GM19099 (cell line): Measurements from ENCODE around the gene CDH4.

Experiments
- POLR2A ChIP-seq: IDR thresholded peaks from 3 replicates; pipeline ENCODE4 v1.6.1; 2011; ENCODE audit warnings: low read depth; ENCODE audit not compliant: insufficient read length; ENCODE audit errors: extremely low read depth

The CDH4 gene

GRCh38 chr20:61972636-61973508, 720.8 kb downstream of the CDH4 start:
- TF ChIP-seq POLR2A, result no peak

DNA sequence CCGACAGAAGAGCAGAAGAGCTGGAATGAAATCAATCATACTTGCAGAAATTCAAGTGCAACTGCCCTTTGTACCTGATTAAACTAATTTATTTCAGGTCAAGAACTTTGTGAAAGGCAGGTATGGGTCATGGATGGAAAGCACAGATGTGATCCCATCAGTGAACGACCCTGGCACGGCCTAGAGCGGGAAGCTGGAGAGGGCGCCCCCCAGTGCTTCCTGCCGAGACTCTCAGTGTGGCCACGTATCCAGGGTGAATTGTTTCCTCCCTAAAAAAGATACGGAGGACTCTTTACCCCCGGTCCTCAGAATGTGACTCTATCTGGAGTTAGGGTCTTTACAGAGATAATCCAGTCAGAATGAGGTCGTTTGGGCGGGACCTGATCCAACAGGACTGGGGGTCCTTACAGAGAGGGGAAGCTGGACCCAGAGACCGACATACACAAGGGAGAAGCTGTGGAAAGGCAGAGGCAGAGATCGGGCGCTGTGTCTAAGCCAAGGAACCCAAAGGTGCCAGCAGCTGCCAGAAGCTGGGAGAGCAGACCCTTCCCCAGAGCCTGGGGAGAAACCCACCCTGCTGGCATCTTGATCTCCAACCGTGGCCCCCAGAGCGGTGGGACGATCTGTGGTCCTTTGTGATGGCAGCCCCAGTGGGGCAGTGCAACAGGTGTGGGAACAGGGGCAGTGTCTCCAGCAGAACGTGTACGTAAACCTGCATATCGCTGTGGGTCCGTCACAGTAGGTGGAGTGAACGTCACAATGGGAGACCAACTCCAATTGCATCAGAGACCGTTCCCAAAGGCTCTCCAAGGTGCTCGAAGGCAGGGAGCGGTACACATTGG, 721.7 kb downstream of the CDH4 start:
- no peak for TF ChIP-seq POLR2A

DNA sequence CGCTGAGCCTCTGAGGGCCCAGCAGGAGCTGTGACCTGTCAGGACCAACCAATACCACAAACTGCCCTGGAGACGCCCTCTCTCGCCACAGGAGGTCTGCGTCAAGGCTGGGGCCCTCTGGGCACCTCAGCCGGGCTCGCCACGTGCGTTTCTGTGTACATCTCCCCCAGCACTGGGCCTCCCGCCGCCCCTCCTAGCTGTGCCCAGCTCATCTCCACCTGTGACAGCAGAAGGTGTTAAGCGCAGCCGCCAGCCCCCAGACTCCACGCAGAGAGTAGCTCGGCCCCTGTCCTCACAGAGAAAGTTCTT, 722.2 kb downstream of the CDH4 start:
- no peak for TF ChIP-seq POLR2A

DNA sequence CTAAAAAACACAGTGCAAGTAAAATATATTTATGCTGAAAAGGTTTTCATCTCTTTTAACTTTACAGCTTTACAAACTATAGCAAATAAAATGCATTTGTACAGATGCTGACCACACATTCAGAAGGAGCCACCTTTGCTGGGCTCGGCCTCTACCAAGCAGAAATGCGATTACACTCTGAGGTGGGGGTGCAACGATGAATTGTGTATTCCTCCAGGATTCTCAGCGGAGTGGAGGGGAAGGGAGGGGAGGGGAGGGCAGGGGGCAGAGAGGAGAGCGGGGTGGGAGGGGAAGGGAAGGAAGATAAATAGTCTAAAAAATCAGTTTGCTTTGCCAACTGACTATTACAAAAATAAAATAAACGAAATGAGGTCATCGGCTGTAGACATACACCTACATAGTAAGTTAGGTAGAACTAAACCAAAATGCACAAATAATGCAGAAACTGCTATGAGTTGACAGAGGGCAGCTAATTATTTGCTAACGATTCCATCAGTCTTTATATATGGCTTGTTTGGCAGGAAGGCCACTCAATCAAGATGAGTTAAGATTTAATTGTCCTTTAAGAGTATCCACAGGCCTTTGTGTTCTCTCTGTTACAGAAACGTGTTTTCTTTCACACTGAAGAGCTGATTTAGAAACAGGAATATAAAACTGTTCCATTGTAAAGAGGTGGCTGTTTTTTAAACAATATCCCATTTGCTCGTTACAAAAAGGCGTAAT, 723.5 kb downstream of the CDH4 start:
- no peak for TF ChIP-seq POLR2A

GRCh38 chr20:61976263-61976643, 724.2 kb downstream of the CDH4 start:
- no peak for TF ChIP-seq POLR2A

- TF ChIP-seq POLR2A, result no peak
Measured at GRCh38 chr20:61976644-61977418, 724.8 kb downstream of the CDH4 start.

DNA sequence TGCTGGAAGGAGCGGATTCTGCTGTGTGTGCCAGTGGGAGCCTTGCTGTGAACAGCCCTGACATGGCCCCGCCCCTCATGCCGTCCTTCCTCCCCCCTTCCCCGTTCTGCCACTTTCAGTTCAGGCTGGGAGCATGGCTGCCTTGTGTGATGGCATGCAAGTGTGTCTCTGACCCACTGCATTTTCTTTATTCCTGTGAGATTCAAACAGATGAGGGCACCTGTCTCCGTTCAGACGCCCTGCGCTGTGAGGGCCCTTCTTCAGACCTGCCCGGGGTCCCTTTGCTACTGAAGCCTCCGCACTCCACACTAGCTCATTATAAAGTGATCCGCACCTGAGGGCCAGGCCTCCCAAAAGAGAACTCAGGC, 725.3 kb downstream of the CDH4 start:
- TF ChIP-seq POLR2A, result no peak

DNA sequence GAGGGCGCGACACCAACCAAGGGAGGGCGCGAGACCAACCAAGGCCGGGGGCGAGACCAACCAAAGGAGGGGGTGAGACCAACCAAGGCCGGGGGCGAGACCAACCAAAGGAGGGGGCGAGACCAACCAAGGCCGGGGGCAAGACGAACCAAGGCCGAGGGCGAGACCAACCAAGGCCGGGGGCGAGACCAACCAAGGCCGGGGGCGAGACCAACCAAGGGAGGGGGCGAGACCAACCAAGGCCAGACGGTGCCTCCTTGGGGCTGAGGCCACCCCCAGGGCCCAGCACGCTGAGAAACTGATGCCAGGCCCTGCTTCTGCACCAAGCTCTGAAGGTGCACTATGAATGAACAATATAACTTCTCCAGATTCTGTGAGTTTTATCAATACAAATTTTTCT, 726.4 kb downstream of the CDH4 start:
- TF ChIP-seq POLR2A, result no peak

DNA sequence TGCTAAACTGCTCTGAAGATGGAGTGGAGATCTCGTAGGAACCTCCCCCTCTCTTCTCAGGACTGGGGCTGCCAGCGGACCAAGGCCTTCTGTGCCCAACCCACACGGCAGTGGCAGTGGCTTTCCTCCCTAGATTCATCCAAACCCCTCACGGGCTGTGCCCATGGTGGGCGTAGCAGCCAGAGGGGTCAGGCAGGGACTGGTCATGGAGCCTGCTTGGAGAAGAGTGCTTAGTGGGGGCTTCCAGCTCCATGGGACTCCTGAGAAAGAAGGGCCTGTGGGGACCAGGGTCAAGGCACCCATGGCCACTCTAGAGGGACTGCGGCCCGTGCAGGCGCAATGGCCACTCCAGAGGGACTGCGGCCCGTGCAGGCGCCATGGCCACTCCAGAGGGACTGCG, 727.0 kb downstream of the CDH4 start:
- TF ChIP-seq POLR2A, result no peak

GRCh38 chr20:61979701-61980635, 727.9 kb downstream of the CDH4 start:
- no peak for TF ChIP-seq POLR2A

DNA sequence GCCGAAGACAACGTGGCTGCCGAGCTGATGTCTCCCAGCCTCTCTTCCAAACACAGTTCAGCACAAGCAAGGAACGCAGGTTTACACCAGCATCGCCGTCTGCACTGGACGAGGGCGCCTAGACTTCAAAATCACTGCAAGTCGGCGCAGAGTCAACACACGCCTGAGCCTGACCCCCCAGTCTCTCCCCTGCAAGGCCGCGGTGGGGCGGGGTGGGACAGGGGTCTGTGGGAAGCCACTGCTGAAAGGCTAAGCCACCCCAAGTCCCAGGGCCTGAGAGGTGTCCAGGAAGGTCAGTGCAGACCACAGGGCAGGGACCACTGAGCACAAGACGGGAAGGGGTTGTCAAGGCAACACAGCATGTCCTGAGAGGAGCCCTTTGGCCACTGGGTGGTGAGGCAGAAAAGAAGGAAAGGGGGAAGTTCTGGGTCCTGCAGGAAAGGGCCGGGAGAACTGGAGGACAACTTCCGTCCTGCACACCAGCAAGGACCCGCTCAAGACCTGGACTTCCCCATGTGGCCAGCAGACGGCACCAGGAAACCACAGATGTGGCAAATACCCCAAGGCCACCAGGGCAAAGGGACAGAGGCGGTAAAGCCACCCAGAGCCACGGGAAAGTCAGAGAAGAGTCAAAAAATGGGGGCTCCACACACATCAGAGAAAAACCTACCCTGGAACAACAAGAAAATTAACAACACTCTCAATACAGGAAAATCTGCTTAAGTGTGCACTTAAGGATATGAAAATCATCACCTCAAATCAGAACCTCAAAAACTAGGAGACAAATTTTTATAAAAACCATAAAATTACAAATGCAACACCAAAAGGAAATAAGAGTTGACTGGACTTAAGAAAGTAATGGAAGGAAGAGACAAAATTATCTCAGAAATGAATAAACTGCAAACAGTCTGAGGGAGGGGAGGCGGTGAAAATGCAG, 728.9 kb downstream of the CDH4 start:
- TF ChIP-seq POLR2A, result no peak

- no peak for TF ChIP-seq POLR2A
Measured at GRCh38 chr20:61982191-61982950, 730.3 kb downstream of the CDH4 start.
